HepG2 (cell line): ENCODE data around the gene E2F1. TPM values are rescaled to one million over a fixed set of nuclear protein-coding genes. Genes with fewer than 3 reads are reported as not detected.
A peak's percentile ranks its signal among the peaks of the same experiment; 100 is the strongest.

Experiments used
- ATF7 ChIP-seq, 2 experiments: fragments of 450-650 bp in 1 of 2; sonication (generic) in 1 of 2; formaldehyde crosslinking in 1 of 2; IDR thresholded peaks; 2 replicates each; pipeline versions ENCODE4 v1.4.0 to v1.6.1; 2016 to 2020; ENCODE audit warnings: antibody characterized with exemption in 1 of 2, mild to moderate bottlenecking in 1 of 2, missing genetic modification reagents in 1 of 2
- BCL6 ChIP-seq: IDR thresholded peaks from 2 replicates; pipeline ENCODE4 v1.6.1; 2016; ENCODE audit warnings: missing genetic modification reagents, missing compliant biosample characterization
- BRCA1 ChIP-seq: sonication (generic); formaldehyde crosslinking; IDR thresholded peaks from 2 replicates; pipeline ENCODE4 v1.4.0; 2020; ENCODE audit warnings: missing genetic modification reagents
- BRF2 ChIP-seq: sonication (generic); formaldehyde crosslinking; IDR thresholded peaks from 2 replicates; pipeline ENCODE4 v1.8.1; 2022; ENCODE audit warnings: mild to moderate bottlenecking, missing genetic modification reagents
- CC2D1A ChIP-seq: sonication (generic); formaldehyde crosslinking; IDR thresholded peaks from 2 replicates; pipeline ENCODE4 v1.8.1; 2023; ENCODE audit warnings: mild to moderate bottlenecking, missing genetic modification reagents
- FOXC1 ChIP-seq: sonication (generic); formaldehyde crosslinking; IDR thresholded peaks from 2 replicates; pipeline ENCODE4 v1.8.0; 2022; ENCODE audit warnings: mild to moderate bottlenecking, missing genetic modification reagents, borderline replicate concordance
- GABPB1 ChIP-seq: IDR thresholded peaks from 2 replicates; pipeline ENCODE4 v1.6.1; 2016; ENCODE audit warnings: mild to moderate bottlenecking, missing genetic modification reagents, moderate library complexity, missing compliant biosample characterization
- HNF1B ChIP-seq: sonication (generic); formaldehyde crosslinking; IDR thresholded peaks from 2 replicates; pipeline ENCODE4 v1.5.1; 2020; ENCODE audit warnings: mild to moderate bottlenecking, moderate library complexity, missing genetic modification reagents
- MYPOP ChIP-seq: sonication (generic); formaldehyde crosslinking; IDR thresholded peaks from 2 replicates; pipeline ENCODE4 v1.8.1; 2023; ENCODE audit warnings: mild to moderate bottlenecking, moderate library complexity, missing genetic modification reagents
- NFE2L1 ChIP-seq: sonication (generic); formaldehyde crosslinking; IDR thresholded peaks from 2 replicates; pipeline ENCODE4 v1.4.0; 2020; ENCODE audit warnings: missing genetic modification reagents, mild to moderate bottlenecking, borderline replicate concordance
- PRMT3 ChIP-seq: sonication (generic); formaldehyde crosslinking; IDR thresholded peaks from 2 replicates; pipeline ENCODE4 v1.8.1; 2022; ENCODE audit warnings: low read depth, mild to moderate bottlenecking, moderate library complexity, missing genetic modification reagents, borderline replicate concordance
- RARG ChIP-seq: sonication (generic); formaldehyde crosslinking; IDR thresholded peaks from 2 replicates; pipeline ENCODE4 v1.4.0; 2020; ENCODE audit warnings: low read depth, mild to moderate bottlenecking, missing genetic modification reagents
- SALL1 ChIP-seq: sonication (generic); formaldehyde crosslinking; IDR thresholded peaks from 2 replicates; pipeline ENCODE4 v1.8.0; 2022; ENCODE audit warnings: mild to moderate bottlenecking, missing genetic modification reagents
- SRSF1 ChIP-seq: fragments of 200-400 bp; formaldehyde crosslinking; optimal IDR thresholded peaks from 2 replicates; pipeline ENCODE3; 2017; ENCODE audit warnings: mild to moderate bottlenecking, low read depth, low read length, moderate library complexity
- SSRP1 ChIP-seq: IDR thresholded peaks from 2 replicates; pipeline ENCODE4 v1.6.1; 2016; ENCODE audit warnings: control low read depth
- YEATS2 ChIP-seq: sonication (generic); formaldehyde crosslinking; IDR thresholded peaks from 2 replicates; pipeline ENCODE4 v1.4.0; 2020; ENCODE audit warnings: missing genetic modification reagents, borderline replicate concordance
- ZBTB38 ChIP-seq: sonication (generic); formaldehyde crosslinking; IDR thresholded peaks from 2 replicates; pipeline ENCODE4 v1.5.1; 2020; ENCODE audit warnings: mild to moderate bottlenecking, missing genetic modification reagents
- ZNF761 ChIP-seq: sonication (generic); formaldehyde crosslinking; conservative IDR thresholded peaks from 2 replicates; pipeline ENCODE4 v1.4.0; 2020; ENCODE audit warnings: mild to moderate bottlenecking, missing genetic modification reagents
- ZNF772 ChIP-seq: sonication (generic); formaldehyde crosslinking; IDR thresholded peaks from 2 replicates; pipeline ENCODE4 v1.5.0; 2020; ENCODE audit warnings: mild to moderate bottlenecking, missing genetic modification reagents
- polyA plus RNA-seq, 8 experiments: library from polyadenylated mRNA; depleted of rRNA in 3 of 8; stranded (reverse) in 7 of 8; unstranded in 1 of 8; fragments of >200 nt; fragmentation: Illumina TruSeq in 4 of 8; extraction: Trizol in 4 of 8; gene quantifications; 2 replicates each; pipeline versions ENCODE4 v1.2.1 to v1.2.3, GENCODE V29; 2011 to 2016; ENCODE audit warnings: low read depth in 4 of 8, missing spikeins in 1 of 8, mixed read lengths in 1 of 8; ENCODE audit not compliant: insufficient read depth in 1 of 8
- total RNA-seq, 5 experiments: library from RNA; depleted of rRNA; stranded (reverse); fragments of >200 nt; fragmentation: Illumina TruSeq; extraction: Trizol; gene quantifications; 2 replicates each; pipeline ENCODE4 v1.2.3, GENCODE V29; 2016; ENCODE audit warnings: low read depth in 1 of 5
- TF ChIP-seq, protein P1 (sequence below): sonication (generic); formaldehyde crosslinking; IDR thresholded peaks from 2 replicates; pipeline ENCODE4 v1.5.1; 2020; ENCODE audit warnings: mild to moderate bottlenecking, missing genetic modification reagents, borderline replicate concordance
- TF ChIP-seq, protein P2 (sequence below): sonication (generic); formaldehyde crosslinking; IDR thresholded peaks from 2 replicates; pipeline ENCODE4 v1.4.0; 2020; ENCODE audit warnings: mild to moderate bottlenecking, missing genetic modification reagents

Gene E2F1
- total and polyA plus RNA-seq, 2 of the 13 experiments (the other 11 are each of a cell fraction or from before 2014, with no cell fraction given) = 25.5 to 39.4 TPM

GRCh38 chr20:33674294-33675135, 11.7 kb downstream of the E2F1 start, which contains the start of gene NECAB3 (continued):
- TF ChIP-seq ZNF772 (CRISPR knock-in tag) = peak; percentile 36; the same call in 1 of the 2 replicates
- 0 out of 2 replicates have a peak, but pooled peaks have one; percentile 37 for TF ChIP-seq BRCA1 (CRISPR knock-in tag)
- 0 out of 2 replicates have a peak, but pooled peaks have one; percentile 45 for TF ChIP-seq BRF2
- peak; percentile 87 for TF ChIP-seq GABPB1
- TF ChIP-seq, protein P1, sequence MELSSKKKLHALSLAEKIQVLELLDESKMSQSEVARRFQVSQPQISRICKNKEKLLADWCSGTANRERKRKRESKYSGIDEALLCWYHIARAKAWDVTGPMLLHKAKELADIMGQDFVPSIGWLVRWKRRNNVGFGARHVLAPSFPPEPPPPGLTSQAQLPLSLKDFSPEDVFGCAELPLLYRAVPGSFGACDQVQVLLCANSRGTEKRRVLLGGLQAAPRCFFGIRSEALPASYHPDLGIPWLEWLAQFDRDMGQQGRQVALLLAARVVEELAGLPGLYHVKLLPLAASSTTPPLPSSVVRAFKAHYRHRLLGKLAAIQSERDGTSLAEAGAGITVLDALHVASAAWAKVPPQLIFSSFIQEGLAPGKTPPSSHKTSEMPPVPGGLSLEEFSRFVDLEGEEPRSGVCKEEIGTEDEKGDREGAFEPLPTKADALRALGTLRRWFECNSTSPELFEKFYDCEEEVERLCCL (CRISPR knock-in tag) = no peak; the same call in 1 of the 2 replicates
- TF ChIP-seq NFE2L1 (CRISPR knock-in tag) = no peak
- TF ChIP-seq SRSF1 = peak; percentile 91
- TF ChIP-seq YEATS2 (CRISPR knock-in tag) = peak; percentile 63
- TF ChIP-seq SSRP1 (CRISPR knock-in tag) = peak; percentile 39; the same call in 1 of the 2 replicates
- TF ChIP-seq FOXC1 = peak; percentile 46; the same call in 1 of the 2 replicates
- no peak for TF ChIP-seq CC2D1A
- TF ChIP-seq, protein P2, sequence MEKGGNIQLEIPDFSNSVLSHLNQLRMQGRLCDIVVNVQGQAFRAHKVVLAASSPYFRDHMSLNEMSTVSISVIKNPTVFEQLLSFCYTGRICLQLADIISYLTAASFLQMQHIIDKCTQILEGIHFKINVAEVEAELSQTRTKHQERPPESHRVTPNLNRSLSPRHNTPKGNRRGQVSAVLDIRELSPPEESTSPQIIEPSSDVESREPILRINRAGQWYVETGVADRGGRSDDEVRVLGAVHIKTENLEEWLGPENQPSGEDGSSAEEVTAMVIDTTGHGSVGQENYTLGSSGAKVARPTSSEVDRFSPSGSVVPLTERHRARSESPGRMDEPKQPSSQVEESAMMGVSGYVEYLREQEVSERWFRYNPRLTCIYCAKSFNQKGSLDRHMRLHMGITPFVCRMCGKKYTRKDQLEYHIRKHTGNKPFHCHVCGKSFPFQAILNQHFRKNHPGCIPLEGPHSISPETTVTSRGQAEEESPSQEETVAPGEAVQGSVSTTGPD (CRISPR knock-in tag) = 0 out of 2 replicates have a peak, but pooled peaks have one; percentile 20
- TF ChIP-seq HNF1B (CRISPR knock-in tag) = peak; percentile 49; the same call in 1 of the 2 replicates
- peak; percentile 71; the same call in 1 of the 2 replicates for TF ChIP-seq RARG (CRISPR knock-in tag)
- peak; percentile 67 for TF ChIP-seq BCL6 (CRISPR knock-in tag)
- TF ChIP-seq ATF7 (IDR thresholded peaks at IDR 0.05) = no peak
- TF ChIP-seq ATF7 (CRISPR knock-in tag; IDR thresholded peaks at IDR 0.05) = peak; percentile 67; the same call in 1 of the 2 replicates
- TF ChIP-seq ZNF761 (CRISPR knock-in tag) = peak; percentile 60
- peak; percentile 79; the same call in 1 of the 2 replicates for TF ChIP-seq PRMT3
- no peak; the same call in 1 of the 2 replicates for TF ChIP-seq SALL1 (CRISPR knock-in tag)
- TF ChIP-seq MYPOP (CRISPR knock-in tag) = peak; percentile 92
- TF ChIP-seq ZBTB38 (CRISPR knock-in tag) = peak; percentile 42; the same call in 1 of the 2 replicates
